GM19324 (cell line): ENCODE results near the gene TSC22D2.
"Not testable (repeated sequence)": the region's sequence is repeated elsewhere in the genome, so short reads cannot be mapped to it uniquely, and the experiment has no call there.

ENCODE experiments used
- ATAC-seq: cut with Tn5 transposase; IDR thresholded peaks from one replicate; pipeline ENCODE4 v1.9.1; 2021; ENCODE audit warnings: mild to moderate bottlenecking, moderate library complexity; ENCODE audit not compliant: unreplicated experiment, low FRiP score

TSC22D2 gene

DNA sequence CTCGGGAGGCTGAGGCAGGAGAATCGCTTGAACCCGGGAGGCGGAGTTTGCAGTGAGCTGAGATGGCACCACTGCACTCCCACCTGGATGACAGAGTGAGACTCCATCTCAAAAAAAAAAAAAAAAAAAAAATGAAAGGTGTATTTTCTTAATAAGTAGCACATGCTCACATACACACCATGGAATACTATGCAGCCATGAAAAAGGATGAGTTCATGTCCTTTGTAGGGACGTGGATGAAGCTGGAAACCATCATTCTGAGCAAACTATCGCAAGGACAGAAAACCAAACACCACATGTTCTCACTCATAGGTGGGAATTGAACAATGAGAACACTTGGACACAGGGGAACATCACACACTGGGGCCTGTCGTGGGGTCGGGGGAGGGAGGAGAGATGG lies 65.1 kb downstream of the TSC22D2 start:
- ATAC-seq: not testable (repeated sequence)

GRCh38 chr3:150479370-150479769 lies 71.3 kb downstream of the TSC22D2 start:
- no peak for ATAC-seq

GRCh38 chr3:150480877-150481276 lies 72.8 kb downstream of the TSC22D2 start:
- ATAC-seq: no peak

GRCh38 chr3:150483226-150483625 lies 75.1 kb downstream of the TSC22D2 start:
- ATAC-seq: no peak

- ATAC-seq: no peak
Observed at GRCh38 chr3:150484410-150484809, 76.3 kb downstream of the TSC22D2 start.

GRCh38 chr3:150488867-150489266 lies 80.8 kb downstream of the TSC22D2 start:
- ATAC-seq: no peak

GRCh38 chr3:150490277-150490986 lies 82.3 kb downstream of the TSC22D2 start:
- ATAC-seq: no peak

DNA sequence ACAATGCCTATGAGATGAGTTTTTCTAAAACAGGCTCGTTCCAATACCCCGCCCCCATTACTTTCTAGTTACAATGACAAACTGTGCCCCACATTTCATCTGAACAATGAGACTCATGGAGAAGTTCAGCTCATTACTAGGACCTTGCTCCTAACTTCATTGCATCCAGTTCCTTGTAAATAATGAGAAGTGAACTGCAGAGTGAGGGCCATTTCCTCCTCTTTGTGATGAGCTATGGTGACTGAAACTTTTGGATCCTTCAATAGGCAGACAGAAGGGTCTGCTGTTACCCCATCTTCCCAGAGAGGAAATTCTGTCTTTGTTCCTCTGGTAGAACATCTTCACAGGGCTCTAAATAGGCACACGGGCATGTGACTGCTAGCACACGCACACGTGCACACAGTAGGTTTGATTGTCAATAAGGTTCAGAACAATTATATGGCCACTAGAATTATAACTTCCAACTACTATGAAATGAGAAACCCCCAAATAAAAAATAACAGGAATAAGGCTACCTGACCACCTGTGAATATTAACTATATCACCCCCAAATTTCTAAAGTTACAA lies 86.4 kb downstream of the TSC22D2 start:
- no peak for ATAC-seq

- no peak for ATAC-seq
Observed at GRCh38 chr3:150495149-150495548, 87.1 kb downstream of the TSC22D2 start.

DNA sequence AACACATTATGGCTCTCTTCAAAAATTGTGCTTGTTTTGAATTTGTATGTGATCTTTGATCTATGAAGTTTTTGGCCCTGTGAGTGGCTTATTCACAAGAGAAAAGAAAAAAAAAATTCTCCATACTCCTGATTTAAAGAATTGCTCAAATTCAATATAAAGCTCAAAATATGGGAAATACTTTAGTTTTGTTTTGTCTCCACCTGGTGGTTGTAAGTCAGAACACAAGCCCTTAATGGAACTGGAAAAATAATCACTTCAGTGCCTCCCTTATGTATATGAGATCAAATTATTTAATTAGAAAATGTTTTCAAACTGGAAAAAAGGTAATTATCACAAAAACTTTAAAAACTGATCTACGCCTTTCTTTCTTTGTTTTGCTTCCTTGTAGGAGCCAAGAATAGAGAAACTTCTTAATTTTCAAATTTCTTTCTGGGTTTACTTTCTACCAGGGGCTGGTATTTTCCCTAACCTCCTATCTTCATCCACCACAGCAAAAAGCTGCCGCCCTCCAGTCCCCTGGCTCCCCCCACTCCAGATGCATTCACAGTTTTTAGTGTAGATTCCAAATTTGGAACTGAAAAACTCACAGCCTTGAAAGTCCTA lies 87.6 kb downstream of the TSC22D2 start:
- ATAC-seq: no peak

DNA sequence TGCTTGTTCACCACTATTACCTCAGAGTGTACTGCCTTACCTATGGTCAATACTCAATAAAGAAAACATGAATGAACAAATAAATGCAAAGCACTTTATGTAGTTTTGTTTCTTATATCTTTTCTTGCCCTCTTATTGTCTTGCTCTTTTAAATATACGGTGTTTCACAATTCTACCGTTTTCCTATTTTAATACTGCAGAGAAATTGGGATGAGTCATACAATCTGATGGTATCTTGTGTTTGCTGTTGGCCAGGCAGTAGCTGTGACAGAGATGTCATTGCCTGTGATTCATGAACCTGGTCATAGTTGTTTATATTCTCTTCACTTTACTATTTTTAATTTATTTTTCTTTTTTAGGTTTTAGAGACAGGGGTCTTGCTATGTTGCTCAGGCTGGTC lies 89.9 kb downstream of the TSC22D2 start:
- ATAC-seq: no peak

DNA sequence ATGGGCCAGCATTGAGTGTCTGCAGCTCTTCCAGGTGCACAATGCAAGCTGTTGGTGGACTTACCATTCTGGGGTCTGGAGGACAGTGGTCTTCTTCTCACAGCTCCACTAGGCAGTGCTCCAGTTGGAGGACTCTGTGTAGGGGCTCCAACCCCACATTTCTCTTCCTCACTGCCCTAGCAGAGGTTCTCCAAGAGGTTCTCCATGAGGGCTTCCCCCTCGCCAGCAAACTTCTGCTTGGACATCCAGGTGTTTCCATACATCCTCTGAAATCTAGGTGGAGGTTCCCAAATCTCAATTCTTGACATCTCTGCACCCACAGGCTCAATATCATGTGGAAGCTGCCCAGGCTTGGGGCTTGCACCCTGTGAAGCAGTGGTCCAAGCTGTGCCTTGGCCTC lies 92.9 kb downstream of the TSC22D2 start:
- not testable (repeated sequence) for ATAC-seq

DNA sequence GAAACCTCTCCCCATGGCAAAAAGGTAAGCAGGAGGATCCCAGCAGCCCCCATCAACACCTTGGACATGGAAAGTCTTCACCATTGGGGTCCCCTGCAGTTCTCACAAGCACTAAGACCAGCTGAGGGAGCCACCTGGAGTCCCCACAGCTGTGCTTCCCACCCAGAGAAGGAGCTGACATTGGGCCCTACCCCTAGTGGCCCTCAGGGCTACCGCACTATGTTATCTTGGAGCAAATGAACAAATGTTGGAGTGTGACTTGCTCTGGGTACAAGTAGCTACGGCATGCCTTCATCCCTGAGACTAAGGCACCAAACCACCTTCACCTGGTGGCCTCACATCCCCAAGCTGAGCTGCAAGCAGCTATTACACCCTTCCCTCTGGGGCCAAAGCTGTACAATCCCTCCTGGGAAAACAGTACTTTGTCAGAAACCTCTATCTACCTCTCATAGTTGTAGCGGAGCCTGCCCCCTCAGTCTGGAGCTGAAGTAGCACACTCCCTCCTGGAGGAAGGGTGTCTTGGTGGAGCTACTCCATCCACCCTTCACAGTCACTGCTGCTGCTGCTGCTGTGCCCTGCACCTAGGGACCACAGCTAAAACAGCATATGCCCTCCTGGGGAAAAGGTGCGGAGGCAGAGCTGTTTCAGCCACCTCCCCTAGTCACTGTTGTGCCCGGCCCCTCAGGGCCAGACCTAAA lies 95.5 kb downstream of the TSC22D2 start:
- ATAC-seq: no peak

DNA sequence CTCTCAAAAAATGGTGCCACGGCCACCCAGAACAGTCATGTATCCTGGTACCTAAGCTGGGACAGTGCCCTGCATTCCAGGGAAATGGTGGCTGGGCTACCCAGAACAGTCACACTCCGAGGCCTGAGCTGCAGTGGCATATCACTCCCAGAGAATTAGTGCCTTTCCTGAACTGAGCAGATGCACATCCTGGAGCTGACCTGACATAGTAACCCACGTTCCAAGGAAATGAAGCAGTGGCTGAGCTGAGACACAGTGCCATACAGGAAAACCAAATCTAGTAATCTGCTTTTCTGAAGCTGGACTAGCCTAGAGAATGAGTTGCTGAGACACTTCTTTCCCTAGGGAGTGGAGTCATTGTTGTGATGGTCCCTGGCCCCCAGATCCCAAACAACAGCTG lies 96.4 kb downstream of the TSC22D2 start:
- no peak for ATAC-seq

DNA sequence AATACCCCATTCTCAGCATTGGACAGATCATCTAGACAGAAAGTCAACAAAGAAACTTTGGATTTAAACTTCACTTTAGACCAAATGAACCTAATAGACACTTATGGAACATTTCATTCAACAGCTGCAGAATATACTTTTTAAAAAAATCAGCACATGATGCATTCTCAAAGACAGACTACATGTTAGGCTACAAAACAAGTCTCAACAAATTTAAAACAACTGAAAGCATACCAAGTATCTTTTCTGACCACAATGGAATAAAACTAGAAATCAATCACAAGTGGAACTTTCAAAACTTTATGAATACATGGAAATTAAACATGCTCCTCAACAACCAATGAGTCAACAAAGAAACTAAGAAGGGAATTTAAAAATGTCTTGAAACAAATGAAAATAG lies 100.3 kb downstream of the TSC22D2 start:
- no peak for ATAC-seq

- no peak for ATAC-seq
Observed at GRCh38 chr3:150509780-150510179, 101.7 kb downstream of the TSC22D2 start.

DNA sequence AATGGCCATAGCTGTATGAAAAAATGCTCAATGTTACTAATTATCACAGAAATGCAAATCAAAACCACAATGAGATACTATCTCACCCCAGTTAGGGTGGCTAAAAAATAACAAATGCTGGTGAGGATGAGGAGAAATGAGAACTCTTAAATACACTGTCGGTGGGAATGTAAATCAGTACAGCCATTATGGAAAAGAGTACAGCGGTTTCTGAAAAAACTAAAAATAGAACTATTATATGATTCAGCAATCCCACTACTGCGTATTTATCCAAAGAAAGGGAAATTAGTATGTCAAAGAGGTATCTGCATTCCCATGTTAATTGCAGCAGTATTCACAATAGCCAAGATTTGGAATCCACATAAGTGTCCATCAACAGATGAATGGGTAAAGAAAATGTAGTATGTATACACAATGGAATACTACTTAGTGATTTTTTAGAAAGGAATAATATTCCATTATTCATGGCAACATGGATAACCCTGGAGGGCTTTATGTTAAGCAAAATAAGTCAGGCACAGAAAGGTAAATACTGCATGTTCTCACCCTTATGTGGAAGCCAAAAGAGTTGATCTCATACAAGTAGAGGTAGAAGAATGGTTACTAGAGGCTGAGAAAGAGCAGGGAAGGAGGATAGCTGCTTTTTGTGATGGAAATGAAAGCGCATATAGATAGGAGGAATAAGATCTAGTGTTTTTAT lies 103.2 kb downstream of the TSC22D2 start:
- no peak for ATAC-seq

- no peak for ATAC-seq
Observed at GRCh38 chr3:150515210-150515609, 107.1 kb downstream of the TSC22D2 start.
